Stomach (tissue), 4 donors: Measurements from ENCODE around the gene PCDHGA6.
"Not testable (repeated sequence)": the region's sequence is repeated elsewhere in the genome, so short reads cannot be mapped to it uniquely, and the experiment has no call there.

Experiments
- CTCF ChIP-seq, 7 experiments: fragments of 450-650 bp in 4 of 7; fragments of 200-600 bp in 3 of 7; sonication (generic) in 3 of 7; IDR thresholded peaks; one replicate each; pipeline ENCODE4 v1.5.1; 2016 to 2019; ENCODE audit warnings: antibody characterized with exemption in 7 of 7, control low read depth in 2 of 7, mild to moderate bottlenecking in 1 of 7
- EP300 ChIP-seq: sonication (generic); formaldehyde crosslinking; IDR thresholded peaks from one replicate; pipeline ENCODE4 v1.6.1; 2017; ENCODE audit warnings: antibody characterized with exemption
- POLR2A ChIP-seq, 4 donors: fragments of 450-650 bp; IDR thresholded peaks; one replicate each; pipeline ENCODE4 v1.6.1; 2016; ENCODE audit warnings: antibody characterized with exemption in 4 of 4, control low read depth in 2 of 4, mild to moderate bottlenecking in 1 of 4, moderate library complexity in 1 of 4
- POLR2AphosphoS5 ChIP-seq, 3 donors: sonication (generic); formaldehyde crosslinking; IDR thresholded peaks; one replicate each; pipeline ENCODE4 v1.6.1; 2016; ENCODE audit warnings: antibody characterized with exemption in 3 of 3

- not testable (repeated sequence) for TF ChIP-seq POLR2AphosphoS5 (IDR thresholded peaks at IDR 0.05); EP300; POLR2A (IDR thresholded peaks at IDR 0.05)
- TF ChIP-seq CTCF (IDR thresholded peaks at IDR 0.05): peak in 1 of 7 experiments; percentile 13
These were observed 14.0 kb downstream of the PCDHGA6 start, which contains the start of gene PCDHGB4 for GRCh38 chr5:141387557-141388311.
